Medulla oblongata (tissue), 1 donor: ENCODE results near the gene COL6A3.
A peak's percentile ranks its signal among the peaks of the same experiment; 100 is the strongest.

Source experiments
- DNase-seq: peaks from one replicate; pipeline ENCODE4 v3.0.0-alpha.2; 2015; ENCODE audit errors: extremely low spot score

Gene COL6A3

DNA sequence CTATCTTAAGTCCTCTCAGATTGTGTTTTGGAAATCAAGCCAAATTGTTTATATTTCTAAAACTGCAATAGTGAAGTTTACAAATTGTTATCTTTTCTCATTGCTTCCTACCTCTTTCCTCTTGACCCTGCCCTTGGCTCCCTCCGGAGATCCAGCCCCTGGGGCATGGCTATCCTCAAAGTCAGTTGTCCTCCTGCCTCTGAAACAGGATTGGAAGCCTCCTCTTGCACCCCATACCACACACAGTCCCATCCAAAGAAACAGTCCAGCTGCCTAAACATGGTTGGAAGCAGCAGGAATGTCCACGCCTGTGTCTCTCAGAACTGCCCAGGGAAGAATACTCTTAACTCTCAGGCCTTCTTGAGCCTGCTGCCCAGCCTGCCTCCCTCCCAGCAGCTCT lies 30.1 kb upstream of the COL6A3 start:
- no peak for DNase-seq

- DNase-seq = no peak
These were observed 27.8 kb upstream of the COL6A3 start for GRCh38 chr2:237441605-237442274.

- DNase-seq = no peak
These were observed 26.9 kb upstream of the COL6A3 start for GRCh38 chr2:237440819-237441281.

DNA sequence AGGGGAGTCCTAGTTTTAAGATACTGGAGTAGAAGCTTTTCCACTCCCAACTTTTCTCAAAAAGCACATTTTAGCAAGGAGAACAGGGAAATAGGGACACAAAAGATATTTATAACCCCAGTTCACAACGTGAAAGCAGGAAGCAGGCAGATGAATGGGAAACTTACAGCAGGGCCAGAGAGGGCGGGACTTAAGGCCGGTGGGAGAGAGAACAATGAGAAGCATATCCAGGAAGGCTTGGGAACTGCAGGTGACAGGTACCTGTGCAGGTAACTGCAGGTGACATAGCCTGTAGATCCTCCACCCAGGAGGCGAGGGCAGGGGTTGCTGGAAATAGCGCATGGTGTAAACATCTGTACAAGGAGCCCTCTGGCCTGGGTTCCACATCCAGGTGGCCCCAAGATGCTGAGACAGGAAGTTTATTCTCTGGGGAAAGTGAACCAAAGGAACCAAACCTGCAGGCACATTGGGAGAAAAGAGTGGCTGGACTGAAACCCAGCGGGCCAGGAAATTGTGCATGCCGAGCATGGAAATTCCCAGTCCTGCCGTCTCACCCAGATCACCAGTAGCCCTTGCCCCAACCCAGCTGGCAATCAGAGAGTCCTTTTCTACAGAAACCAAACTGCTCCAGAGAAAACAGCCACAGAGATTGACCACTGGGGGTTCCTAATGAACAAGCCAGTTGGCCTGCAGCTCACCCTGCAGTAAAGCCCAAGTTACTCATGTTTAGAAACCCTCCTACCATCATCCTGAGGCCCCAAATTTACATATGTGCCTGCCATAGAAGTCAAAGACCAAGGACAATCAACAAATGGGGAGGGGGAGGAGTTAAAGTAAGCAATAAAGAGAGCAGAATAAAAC lies 24.3 kb upstream of the COL6A3 start:
- no peak for DNase-seq

GRCh38 chr2:237437566-237437965 lies 23.6 kb upstream of the COL6A3 start:
- no peak for DNase-seq

GRCh38 chr2:237435844-237436587 lies 22.1 kb upstream of the COL6A3 start:
- peak; percentile 22 for DNase-seq

GRCh38 chr2:237434866-237435311 lies 20.9 kb upstream of the COL6A3 start:
- DNase-seq = no peak

- no peak for DNase-seq
These were observed 20.1 kb upstream of the COL6A3 start for GRCh38 chr2:237433920-237434676.

GRCh38 chr2:237432484-237433092 lies 18.6 kb upstream of the COL6A3 start:
- no peak for DNase-seq

GRCh38 chr2:237431837-237432236 lies 17.9 kb upstream of the COL6A3 start:
- no peak for DNase-seq

GRCh38 chr2:237431372-237431771 lies 17.4 kb upstream of the COL6A3 start:
- DNase-seq = no peak

DNA sequence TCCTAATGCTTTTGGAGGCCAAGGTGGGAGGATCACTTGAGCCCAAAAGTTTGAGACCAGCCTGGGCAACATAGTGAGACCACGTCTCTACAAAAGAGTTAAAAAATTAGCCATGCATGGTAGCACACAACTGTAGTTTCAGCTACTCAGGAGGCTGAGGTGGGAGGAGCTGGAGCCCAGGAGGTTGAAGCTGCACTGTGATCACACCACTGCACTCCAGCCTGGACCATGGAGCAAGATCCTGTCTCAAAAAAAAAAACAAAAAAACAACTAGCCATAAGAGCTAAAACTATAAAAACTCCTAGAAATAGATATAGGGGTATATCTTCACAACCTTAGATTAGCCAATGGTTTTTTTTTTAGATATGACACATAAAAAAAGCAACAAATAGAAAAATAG lies 16.9 kb upstream of the COL6A3 start:
- no peak for DNase-seq

DNA sequence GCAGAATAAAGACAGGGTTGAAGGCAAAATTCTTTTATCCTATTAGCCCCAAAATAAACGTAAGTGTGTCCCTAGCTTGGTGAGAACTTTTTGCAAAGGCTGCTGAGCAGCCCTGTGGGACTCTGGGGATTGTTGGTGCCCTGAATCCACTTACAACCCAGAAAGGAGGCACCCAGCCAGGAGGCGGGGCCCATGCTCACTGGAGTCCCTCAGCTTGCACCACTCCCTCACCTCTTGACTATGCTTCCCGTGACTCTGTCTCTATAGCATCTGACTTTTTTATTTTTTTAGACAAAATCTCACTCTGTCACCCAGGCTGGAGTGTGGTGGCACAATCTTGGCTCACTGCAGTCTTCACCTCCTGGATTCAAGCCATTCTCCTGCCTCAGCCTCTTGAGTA lies 15.8 kb upstream of the COL6A3 start:
- no peak for DNase-seq

GRCh38 chr2:237427769-237428506 lies 14.0 kb upstream of the COL6A3 start:
- no peak for DNase-seq

DNA sequence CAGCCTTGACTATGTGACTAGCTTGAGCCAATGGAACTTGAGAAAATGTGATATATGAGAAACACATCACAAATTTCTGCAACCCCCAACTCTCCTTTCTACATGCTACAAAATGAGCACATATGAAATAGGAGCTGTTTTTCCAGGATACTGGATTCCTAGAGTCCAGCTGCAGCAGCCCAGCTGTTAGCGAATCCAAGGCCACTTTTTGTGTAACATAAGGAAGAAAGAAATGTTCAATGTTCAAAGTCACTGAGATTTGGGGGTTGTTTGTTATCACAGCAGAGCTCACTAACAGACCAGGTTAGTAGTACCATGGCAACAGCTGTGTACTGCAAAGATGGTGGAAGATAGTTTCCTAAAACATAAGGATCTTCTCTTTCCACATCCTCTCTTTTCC lies 12.6 kb upstream of the COL6A3 start:
- DNase-seq = no peak

DNA sequence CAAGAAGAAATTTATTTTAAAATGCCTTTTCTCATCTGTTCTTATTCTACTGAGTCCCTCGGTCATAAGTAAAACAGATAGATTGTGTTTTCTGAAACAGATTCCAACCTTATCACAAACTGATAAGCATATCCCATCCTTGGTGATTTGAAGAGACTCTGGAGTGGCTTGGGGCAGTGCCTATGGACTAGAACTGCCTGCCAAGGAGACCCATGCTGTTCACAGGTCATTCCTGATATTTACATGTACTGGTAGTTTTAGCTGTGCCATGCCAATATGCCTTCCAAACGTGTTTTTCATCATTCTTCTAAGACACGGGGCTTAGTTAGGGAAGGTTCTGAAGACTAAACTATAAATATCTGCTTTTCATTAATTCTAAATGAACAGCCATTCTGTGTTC lies 11.4 kb upstream of the COL6A3 start:
- DNase-seq = no peak

GRCh38 chr2:237424544-237424943 lies 10.6 kb upstream of the COL6A3 start:
- DNase-seq = no peak

DNA sequence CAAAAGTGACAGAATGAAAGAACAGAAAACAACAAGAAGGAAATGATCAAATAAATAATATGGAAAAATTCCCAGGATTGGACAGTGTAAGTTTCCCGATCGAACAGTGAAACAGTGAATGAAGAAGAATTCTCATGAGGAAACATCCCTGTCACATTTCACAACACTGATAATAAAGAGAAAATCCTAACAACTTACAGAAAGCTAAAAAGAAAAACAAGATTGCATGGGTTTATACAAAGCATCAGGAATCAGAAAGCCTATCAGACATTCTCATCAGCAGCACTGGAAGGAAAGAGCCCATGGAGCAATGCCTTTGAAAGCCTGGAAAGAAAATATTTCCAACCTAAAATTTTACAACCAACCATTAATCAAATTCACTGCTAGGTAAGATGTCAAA lies 9.9 kb upstream of the COL6A3 start:
- DNase-seq = no peak

- no peak for DNase-seq
These were observed 8.3 kb upstream of the COL6A3 start for GRCh38 chr2:237422309-237422708.

- peak; percentile 56 for DNase-seq
These were observed 7.7 kb upstream of the COL6A3 start for GRCh38 chr2:237421542-237422116.
